SK-N-SH treated with all-trans-retinoic acid at 6 μM for 48 hours (cell line): ENCODE measurements around the gene PPP2R5A.

Experiments used
- ATAC-seq: fragments of 200-7000 bp; cut with Tn5 transposase; 3 replicates; pipeline ENCODE4 v1.9.1; 2020; ENCODE audit warnings: mild to moderate bottlenecking, moderate library complexity
- ARNTL ChIP-seq: fragments of 450-650 bp; formaldehyde crosslinking; IDR thresholded peaks from 2 replicates; pipeline ENCODE4 v1.5.0; 2020; ENCODE audit warnings: low read depth, mild to moderate bottlenecking, moderate library complexity, borderline replicate concordance
- BACH2 ChIP-seq: fragments of 250-450 bp; sonication (Bioruptor Pico); IDR thresholded peaks from 2 replicates; pipeline ENCODE4 v1.9.0; 2021; ENCODE audit warnings: mild to moderate bottlenecking, borderline replicate concordance
- CREB5 ChIP-seq: fragments of 250-450 bp; sonication (Bioruptor Pico); IDR thresholded peaks from 2 replicates; pipeline ENCODE4 v1.5.1; 2020; ENCODE audit warnings: low read depth, mild to moderate bottlenecking, moderate library complexity
- CSDC2 ChIP-seq: fragments of 250-450 bp; sonication (Bioruptor Pico); IDR thresholded peaks from 2 replicates; pipeline ENCODE4 v1.5.0; 2020; ENCODE audit warnings: mild to moderate bottlenecking, moderate library complexity
- CSRNP3 ChIP-seq: fragments of 250-450 bp; sonication (Bioruptor Pico); IDR thresholded peaks from 2 replicates; pipeline ENCODE4 v1.5.1; 2021; ENCODE audit warnings: mild to moderate bottlenecking, moderate library complexity
- ESRRG ChIP-seq: fragments of 250-450 bp; sonication (Bioruptor Pico); IDR thresholded peaks from 2 replicates; pipeline ENCODE4 v1.6.1; 2021; ENCODE audit warnings: mild to moderate bottlenecking
- GLIS3 ChIP-seq: fragments of 250-450 bp; sonication (Bioruptor Pico); IDR thresholded peaks from 2 replicates; pipeline ENCODE4 v1.5.0; 2020; ENCODE audit warnings: mild to moderate bottlenecking, moderate library complexity
- ISL1 ChIP-seq: fragments of 250-450 bp; sonication (Bioruptor Pico); IDR thresholded peaks from 2 replicates; pipeline ENCODE4 v2.1.2; 2022; ENCODE audit warnings: mild to moderate bottlenecking, moderate library complexity
- OSR1 ChIP-seq: fragments of 250-450 bp; sonication (Bioruptor Pico); IDR thresholded peaks from 2 replicates; pipeline ENCODE4 v1.8.0; 2022; ENCODE audit warnings: moderate library complexity, mild to moderate bottlenecking, inconsistent platforms
- PATZ1 ChIP-seq: fragments of 250-450 bp; sonication (Bioruptor Pico); IDR thresholded peaks from 2 replicates; pipeline ENCODE4 v1.8.0; 2020; ENCODE audit warnings: mild to moderate bottlenecking, moderate library complexity, borderline replicate concordance
- POU6F1 ChIP-seq: fragments of 250-450 bp; sonication (Bioruptor Pico); IDR thresholded peaks from 2 replicates; pipeline ENCODE4 v1.8.0; 2021; ENCODE audit warnings: low read depth, mild to moderate bottlenecking, moderate library complexity, borderline replicate concordance
- PPARA ChIP-seq: fragments of 250-450 bp; sonication (Bioruptor Pico); IDR thresholded peaks from 2 replicates; pipeline ENCODE4 v1.5.0; 2020; ENCODE audit warnings: mild to moderate bottlenecking, borderline replicate concordance
- RARB ChIP-seq: fragments of 250-450 bp; sonication (Bioruptor Pico); IDR thresholded peaks from 2 replicates; pipeline ENCODE4 v1.8.0; 2021; ENCODE audit warnings: mild to moderate bottlenecking, moderate library complexity
- SNAI2 ChIP-seq: fragments of 250-450 bp; sonication (Bioruptor Pico); IDR thresholded peaks from 2 replicates; pipeline ENCODE4 v1.5.0; 2020; ENCODE audit warnings: mild to moderate bottlenecking, moderate library complexity
- TCF4 ChIP-seq: fragments of 250-450 bp; sonication (Bioruptor Pico); IDR thresholded peaks from 2 replicates; pipeline ENCODE4 v1.8.0; 2021; ENCODE audit warnings: mild to moderate bottlenecking, moderate library complexity, borderline replicate concordance
- TOX ChIP-seq: fragments of 250-450 bp; sonication (Bioruptor Pico); IDR thresholded peaks from 2 replicates; pipeline ENCODE4 v1.8.0; 2021; ENCODE audit warnings: mild to moderate bottlenecking, moderate library complexity, borderline replicate concordance
- TSHZ2 ChIP-seq: fragments of 250-450 bp; sonication (Bioruptor Pico); IDR thresholded peaks from 2 replicates; pipeline ENCODE4 v1.5.0; 2020; ENCODE audit warnings: mild to moderate bottlenecking, moderate library complexity
- ZC3H10 ChIP-seq: fragments of 250-450 bp; sonication (Bioruptor Pico); IDR thresholded peaks from 2 replicates; pipeline ENCODE4 v1.5.1; 2021; ENCODE audit warnings: mild to moderate bottlenecking, moderate library complexity
- ZFP30 ChIP-seq: fragments of 450-650 bp; formaldehyde crosslinking; IDR thresholded peaks from 2 replicates; pipeline ENCODE4 v1.5.0; 2022; ENCODE audit warnings: mild to moderate bottlenecking, moderate library complexity
- ZNF565 ChIP-seq: fragments of 450-650 bp; formaldehyde crosslinking; conservative IDR thresholded peaks from 2 replicates; pipeline ENCODE4 v1.5.0; 2020; ENCODE audit warnings: low read depth, mild to moderate bottlenecking, moderate library complexity
- ZNF70 ChIP-seq: fragments of 450-650 bp; formaldehyde crosslinking; IDR thresholded peaks from 2 replicates; pipeline ENCODE4 v1.5.0; 2020; ENCODE audit warnings: mild to moderate bottlenecking, moderate library complexity
- ZNF8 ChIP-seq: fragments of 450-650 bp; formaldehyde crosslinking; IDR thresholded peaks from 2 replicates; pipeline ENCODE4 v1.5.0; 2020; ENCODE audit warnings: mild to moderate bottlenecking, moderate library complexity

The PPP2R5A gene

GRCh38 chr1:212326541-212326940, 41.3 kb downstream of the PPP2R5A start:
- no peak for TF ChIP-seq ZNF70 (CRISPR knock-in tag)
- TF ChIP-seq TOX (CRISPR knock-in tag), result no peak
- TF ChIP-seq ZFP30 (CRISPR knock-in tag), result no peak
- no peak for TF ChIP-seq ZC3H10 (CRISPR knock-in tag)
- TF ChIP-seq BACH2 (CRISPR knock-in tag), result no peak
- no peak for TF ChIP-seq SNAI2 (CRISPR knock-in tag)
- TF ChIP-seq ESRRG (CRISPR knock-in tag), result no peak
- TF ChIP-seq OSR1, result no peak
- no peak for TF ChIP-seq PATZ1 (CRISPR knock-in tag)
- no peak for TF ChIP-seq ISL1
- no peak for TF ChIP-seq POU6F1 (CRISPR knock-in tag)
- TF ChIP-seq ARNTL (CRISPR knock-in tag), result no peak
- TF ChIP-seq, all 23 proteins: peak for 0
- no peak for ATAC-seq

DNA sequence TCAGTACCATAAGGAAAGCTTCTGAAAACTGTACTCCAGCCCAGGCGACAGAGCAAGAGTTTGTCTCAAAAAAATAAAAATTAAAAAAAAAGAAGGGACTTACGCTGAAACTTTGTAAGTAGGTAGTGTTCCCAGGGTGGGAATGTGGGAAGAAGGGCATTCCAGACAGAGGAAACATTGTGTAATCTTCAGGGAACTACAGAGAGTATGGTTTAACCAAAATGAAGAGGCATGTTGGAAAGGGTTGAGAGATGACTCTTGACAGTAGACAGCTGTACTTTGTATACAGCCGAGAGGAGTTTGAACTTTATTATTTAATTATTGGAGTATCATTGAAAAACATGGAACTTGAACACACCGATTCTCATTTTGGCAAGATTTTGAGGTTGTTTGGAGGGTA, 43.0 kb downstream of the PPP2R5A start:
- TF ChIP-seq ARNTL (CRISPR knock-in tag) (no peak), ESRRG (CRISPR knock-in tag) (no peak), SNAI2 (CRISPR knock-in tag) (no peak), ZNF8 (no peak), TOX (CRISPR knock-in tag) (no peak), PPARA (no peak), ZNF565 (CRISPR knock-in tag) (no peak), POU6F1 (CRISPR knock-in tag) (no peak)
- ATAC-seq, result no peak

DNA sequence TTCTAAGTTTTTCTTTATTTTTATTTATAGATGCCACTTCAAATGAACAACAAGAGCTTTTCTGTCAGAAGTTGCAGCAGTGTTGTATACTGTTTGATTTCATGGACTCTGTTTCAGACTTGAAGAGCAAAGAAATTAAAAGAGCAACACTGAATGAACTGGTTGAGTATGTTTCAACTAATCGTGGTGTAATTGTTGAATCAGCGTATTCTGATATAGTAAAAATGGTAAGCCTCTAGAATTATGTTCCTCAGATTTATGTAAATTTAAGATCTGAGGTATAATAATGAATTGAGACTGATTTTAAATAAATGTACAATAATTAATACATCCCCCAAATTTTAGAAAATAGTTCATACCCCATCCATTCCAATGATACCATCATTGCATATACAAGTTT, 43.9 kb downstream of the PPP2R5A start:
- no peak for ATAC-seq

GRCh38 chr1:212341090-212341489, 55.9 kb downstream of the PPP2R5A start:
- ATAC-seq, result no peak
- no peak for TF ChIP-seq ZFP30 (CRISPR knock-in tag)
- TF ChIP-seq ZNF8, result no peak
- no peak for TF ChIP-seq TCF4 (CRISPR knock-in tag)
- no peak for TF ChIP-seq ISL1
- no peak for TF ChIP-seq GLIS3 (CRISPR knock-in tag)
- TF ChIP-seq TSHZ2, result no peak
- no peak for TF ChIP-seq CSDC2 (CRISPR knock-in tag)

More for the DNA sequence above, 43.9 kb downstream of the PPP2R5A start:
- no peak for TF ChIP-seq SNAI2 (CRISPR knock-in tag)
- TF ChIP-seq CSDC2 (CRISPR knock-in tag), result no peak
- no peak for TF ChIP-seq ZNF70 (CRISPR knock-in tag)
- TF ChIP-seq CSRNP3 (CRISPR knock-in tag), result no peak
- no peak for TF ChIP-seq RARB (CRISPR knock-in tag)
- no peak for TF ChIP-seq OSR1
- TF ChIP-seq CREB5 (CRISPR knock-in tag), result no peak
- TF ChIP-seq, all 23 proteins: peak for 0
